Heart left ventricle (tissue), 13 donors: ENCODE data around the gene LARP4.

Experiments
- CTCF ChIP-seq, 12 donors: fragments of 200-600 bp; sonication (generic) in 4 of 12; IDR thresholded peaks; one replicate each; pipeline versions ENCODE4 v1.5.0 to v1.8.0; 2018 to 2022; ENCODE audit warnings: antibody characterized with exemption in 12 of 12, mild to moderate bottlenecking in 5 of 12
- POLR2A ChIP-seq, 2 donors: fragments of 450-650 bp; IDR thresholded peaks; one replicate each; pipeline ENCODE4 v1.6.1; 2017; ENCODE audit warnings: antibody characterized with exemption in 2 of 2, mild to moderate bottlenecking in 2 of 2, moderate library complexity in 2 of 2
- donor health status: ischemic (EF 13 %, LVEDD 7.1; RV severe dilation, severe dysfunction).
- donor health status: DM: no; HTN: yes; CAD: no.
- donor health status: DM: no; HTN: no; CAD: no.
- donor health status: ischemic (EF 25% LVEDD 6.9; RV normal size, moderate dysfunction).
- donor health status: ischemic (EF 25% LVEDD 5.7; RV mildly dilated, moderate dysfunction).
- donor health status: ischemic (EF 35%, LVEDD 5.7; RV mildly dilated, moderate dysfunction).
- donor health status: nonischemic (EF 11% LVEDD 7.7; RV severe dilation, severe dysfunction).
- donor health status: DM: yes; HTN: yes; CAD: no.
- donor health status: PGD.
- donor health status: ischemic (EF 29% LVEDD 5.4; RV normal size, mild dysfunction).
- donor health status: nonischemic (EF 23%, LVEDD 6.1; RV moderate dilation, normal function).

GRCh38 chr12:50398931-50399330 is 1.8 kb upstream of the LARP4 start:
- TF ChIP-seq CTCF (IDR thresholded peaks at IDR 0.05) = no peak
- no peak for TF ChIP-seq POLR2A (IDR thresholded peaks at IDR 0.05)
